Stimulated activated CD4-positive, alpha-beta T cell treated with anti-CD3 and anti-CD28 coated beads, Interleukin-15, amount 100 ng/mL, for 1 hour (primary cell): ENCODE data around the gene CLCA1.
"Not testable (repeated sequence)": the region's sequence is repeated elsewhere in the genome, so short reads cannot be mapped to it uniquely, and the experiment has no call there.

ENCODE experiments used
- DNase-seq, 2 donors: peaks; one replicate each; pipeline ENCODE4 v3.0.0-alpha.2; 2020; ENCODE audit warnings: low read depth in 1 of 2, low spot score in 1 of 2

Gene CLCA1

DNA sequence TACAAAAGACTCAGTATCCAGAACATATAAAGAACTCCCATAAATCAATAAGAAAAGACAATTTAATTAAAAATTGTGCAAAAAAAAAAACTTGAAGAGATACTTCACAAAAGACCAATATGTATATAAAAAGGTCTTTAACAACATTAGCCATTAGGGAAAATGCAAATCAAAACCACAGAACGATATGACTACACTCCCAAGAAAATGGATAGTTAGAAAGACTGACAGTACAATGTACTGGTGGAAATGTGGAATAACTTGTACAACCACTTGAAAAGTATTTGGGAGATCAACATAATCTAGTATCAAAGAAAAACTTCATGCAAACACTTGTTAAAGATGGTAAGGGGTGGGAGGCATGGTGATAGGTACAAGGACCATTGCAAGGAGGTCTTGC lies 3.9 kb upstream of the CLCA1 start:
- DNase-seq, result no peak

- DNase-seq, result no peak
Measured at GRCh38 chr1:86466109-86466844, 2.5 kb upstream of the CLCA1 start.

- DNase-seq, result no peak
Measured at GRCh38 chr1:86466986-86467385, 1.7 kb upstream of the CLCA1 start.

GRCh38 chr1:86470859-86471258 lies 2.1 kb downstream of the CLCA1 start:
- DNase-seq, result no peak

- DNase-seq, result no peak
Measured at GRCh38 chr1:86471291-86471690, 2.6 kb downstream of the CLCA1 start.

- DNase-seq, result no peak
Measured at GRCh38 chr1:86472152-86472551, 3.4 kb downstream of the CLCA1 start.

GRCh38 chr1:86472767-86473166 lies 4.0 kb downstream of the CLCA1 start:
- no peak for DNase-seq

- DNase-seq, result no peak
Measured at GRCh38 chr1:86477256-86477655, 8.5 kb downstream of the CLCA1 start.

DNA sequence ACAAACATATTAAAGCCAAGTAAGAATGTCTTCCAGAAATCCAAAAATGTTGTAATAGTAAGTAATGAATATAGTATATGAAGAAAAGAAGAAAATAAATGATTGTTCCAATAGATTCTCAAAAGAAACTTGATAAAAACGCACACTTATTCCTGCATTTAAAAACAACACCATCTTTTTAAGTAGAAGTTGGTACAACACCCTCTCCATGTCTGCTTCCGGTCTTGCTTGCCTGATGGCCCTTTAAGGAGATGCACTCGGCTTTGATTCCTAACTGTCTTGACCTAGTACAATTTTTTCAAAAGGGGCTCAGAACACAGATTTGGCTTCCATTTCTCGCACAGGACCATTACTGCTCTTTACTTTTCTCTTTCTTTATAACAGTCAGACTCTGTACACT lies 9.0 kb downstream of the CLCA1 start:
- no peak for DNase-seq

- no peak for DNase-seq
Measured at GRCh38 chr1:86478416-86479156, 9.9 kb downstream of the CLCA1 start.

- DNase-seq, result no peak
Measured at GRCh38 chr1:86481966-86482365, 13.2 kb downstream of the CLCA1 start.

DNA sequence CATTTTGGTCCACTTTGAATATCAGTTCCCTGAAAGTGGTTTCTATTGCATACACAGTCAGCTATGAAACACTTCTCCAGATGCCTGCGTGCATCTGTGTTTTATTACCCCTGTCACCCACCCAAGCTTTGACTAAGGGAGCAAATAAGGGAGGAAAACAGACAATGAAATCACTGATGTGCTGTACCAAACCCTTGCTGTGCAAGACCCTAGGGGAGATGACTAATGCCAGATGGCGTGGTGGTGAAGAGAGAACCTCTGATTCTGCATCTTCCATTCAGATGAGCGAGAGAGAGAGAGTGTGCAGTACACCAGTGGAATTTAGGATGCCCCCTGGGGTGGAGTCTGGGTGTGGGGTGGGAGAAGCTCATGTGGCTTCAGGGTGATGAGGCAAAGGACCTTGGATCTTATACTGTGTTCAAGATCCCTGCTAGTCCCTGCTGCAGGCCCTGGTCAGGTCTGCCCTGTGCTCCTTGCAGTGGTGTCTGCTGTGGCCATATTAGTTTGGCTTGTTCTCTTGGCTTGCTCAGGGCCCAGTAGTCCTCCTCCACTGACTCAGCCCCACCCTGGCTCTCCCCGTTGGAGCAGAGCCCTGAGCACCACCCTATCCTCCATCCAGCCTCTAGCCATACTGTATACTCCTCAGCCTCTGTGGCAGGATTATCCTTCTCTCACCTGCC lies 18.5 kb downstream of the CLCA1 start:
- no peak for DNase-seq

DNA sequence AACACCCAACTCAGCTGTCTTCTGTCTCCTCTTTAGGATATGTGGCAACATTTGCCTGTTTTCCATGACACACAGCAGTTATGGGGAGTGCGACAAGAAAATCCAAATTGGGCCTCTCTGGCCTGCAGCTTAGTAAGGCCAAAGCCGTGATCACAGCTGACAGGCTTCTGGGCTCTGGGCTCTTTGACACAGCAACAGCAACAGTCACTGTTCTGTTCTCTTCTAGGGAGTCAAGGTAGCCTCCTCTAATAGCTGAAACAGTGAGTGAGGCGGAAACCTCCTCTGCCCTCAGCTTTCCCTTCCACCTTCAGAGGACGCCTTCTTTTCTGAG lies 19.0 kb downstream of the CLCA1 start:
- no peak for DNase-seq

DNA sequence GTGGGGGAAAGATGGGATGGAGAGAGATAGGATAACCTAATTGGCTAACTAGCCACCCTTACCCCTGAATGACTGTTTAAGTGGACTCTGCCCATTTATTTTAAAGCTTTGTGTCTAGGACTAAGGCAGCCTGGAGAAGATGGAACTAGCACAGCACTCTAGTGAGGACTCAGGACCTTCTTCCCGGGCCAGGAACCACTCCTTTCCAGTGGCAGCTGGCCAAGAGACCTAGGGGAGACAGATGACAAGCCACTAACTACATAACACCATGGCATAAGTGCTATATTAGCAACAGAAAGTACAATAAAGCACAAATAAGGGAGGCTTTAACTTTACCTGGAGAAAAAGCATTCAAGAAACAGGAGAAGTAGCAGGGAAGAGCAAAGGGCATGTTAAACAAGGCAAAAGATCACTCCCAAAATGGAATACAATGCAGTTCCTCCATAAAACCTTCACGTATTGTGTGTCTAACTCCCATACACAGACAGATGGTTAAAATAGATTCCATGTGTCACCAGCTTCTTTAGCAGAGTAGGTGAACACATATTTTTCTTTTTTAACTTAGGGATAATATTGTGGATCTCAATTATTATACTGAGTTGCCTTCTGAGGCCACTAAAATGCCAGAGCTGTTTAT lies 20.6 kb downstream of the CLCA1 start:
- no peak for DNase-seq

GRCh38 chr1:86491171-86491950 lies 22.6 kb downstream of the CLCA1 start:
- no peak for DNase-seq

- no peak for DNase-seq
Measured at GRCh38 chr1:86498281-86498680, 29.6 kb downstream of the CLCA1 start.

- DNase-seq, result no peak
Measured at GRCh38 chr1:86499987-86500593, 31.4 kb downstream of the CLCA1 start.

DNA sequence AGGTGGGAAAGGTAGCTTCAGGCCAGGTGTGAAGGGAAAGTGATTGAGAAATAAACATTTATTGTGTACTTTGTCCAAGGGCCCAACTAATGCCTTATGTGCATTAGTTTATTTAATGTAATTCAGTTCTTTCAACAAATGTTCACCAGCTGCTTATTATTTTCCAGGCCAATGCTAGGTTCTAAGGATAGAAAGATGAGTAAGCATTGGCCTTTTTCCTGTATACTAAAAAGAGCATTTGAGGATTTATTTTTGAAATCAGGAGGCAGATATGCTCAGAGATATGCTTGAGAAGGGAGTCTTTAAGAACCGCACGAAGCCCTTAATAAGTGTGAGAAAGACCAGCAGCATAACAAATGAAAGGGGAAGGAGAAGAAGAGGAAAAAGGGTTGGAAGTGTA lies 32.0 kb downstream of the CLCA1 start:
- no peak for DNase-seq

- DNase-seq, result not testable (repeated sequence)
Measured at GRCh38 chr1:86502125-86502646, 33.5 kb downstream of the CLCA1 start.

- no peak for DNase-seq
Measured at GRCh38 chr1:86502721-86503405, 34.1 kb downstream of the CLCA1 start.
